ENCODE results near the gene BMP5. TPM values are rescaled to one million over a fixed set of nuclear protein-coding genes. Genes with fewer than 3 reads are reported as not detected.

The BMP5 gene
- total RNA-seq, 2 experiments from 2014 or later = not detected

GRCh38 chr6:55759536-55759935, 115.9 kb downstream of the BMP5 start:
- no peaks in the 10 kb centered on the region for H3K4me1 ChIP-seq (ENCODE audit: insufficient read depth, low read length)
- no peaks in the 10 kb centered on the region for H3K9me3 Mint-ChIP-seq
- H3K36me3 ChIP-seq (ENCODE audit: insufficient read depth, low read length) = no peaks in the 10 kb centered on the region
- H3K4me1 Mint-ChIP-seq (ENCODE audit: low read depth) = no peaks in the 10 kb centered on the region
- intact Hi-C loops (cut with DNase I, micrococcal nuclease) = no loop called here
- ATAC-seq (ENCODE audit: poor library complexity) (no peak), DNase-seq (no peak)
- peaks cover 0 to 4% of the 10 kb centered on the region in 2 experiments for H3K9me3 ChIP-seq (ENCODE audit: control insufficient read depth in 1 of 2, insufficient read depth in 1 of 2, low read length in 2 of 2)
- TF ChIP-seq CTCF (IDR thresholded peaks at IDR 0.05) = no peak
- H3K27me3 Mint-ChIP-seq = no peaks in the 10 kb centered on the region
- no peak overlapping the region for H3K27ac Mint-ChIP-seq
- H3K4me3 Mint-ChIP-seq = no peak overlapping the region
- no peaks in the 10 kb centered on the region for H3K27me3 ChIP-seq (ENCODE audit: control insufficient read depth in 1 of 2, insufficient read depth in 2 of 2, low read length in 2 of 2)
- no peak overlapping the region for H3K27ac ChIP-seq (ENCODE audit: low read depth in 1 of 2, low read length in 2 of 2)
- ChIA-PET POLR2A (no interaction called here), CTCF (no interaction called here)
- no peak overlapping the region for H3K4me3 ChIP-seq (ENCODE audit: low read length)
- no peaks in the 10 kb centered on the region for H3K36me3 Mint-ChIP-seq (ENCODE audit: low read depth)

GRCh38 chr6:55758156-55758937, 117.0 kb downstream of the BMP5 start:
- TF ChIP-seq CTCF (IDR thresholded peaks at IDR 0.05) = no peak
- Histone ChIP-seq H3K27me3 (ENCODE audit: control insufficient read depth in 1 of 2, insufficient read depth in 2 of 2, low read length in 2 of 2) (no peaks in the 10 kb centered on the region), H3K9me3 (ENCODE audit: control insufficient read depth in 1 of 2, insufficient read depth in 1 of 2, low read length in 2 of 2) (no peaks in the 10 kb centered on the region), H3K36me3 (ENCODE audit: insufficient read depth, low read length) (no peaks in the 10 kb centered on the region), H3K4me3 (ENCODE audit: low read length) (no peak overlapping the region), H3K4me1 (ENCODE audit: insufficient read depth, low read length) (no peaks in the 10 kb centered on the region), H3K27ac (ENCODE audit: low read depth in 1 of 2, low read length in 2 of 2) (no peak overlapping the region)
- Mint-ChIP-seq H3K4me3 (no peak overlapping the region), H3K4me1 (ENCODE audit: low read depth) (no peaks in the 10 kb centered on the region), H3K9me3 (no peaks in the 10 kb centered on the region), H3K27ac (no peak overlapping the region), H3K27me3 (no peaks in the 10 kb centered on the region), H3K36me3 (ENCODE audit: low read depth) (no peaks in the 10 kb centered on the region)
- ATAC-seq (ENCODE audit: poor library complexity) (no peak), DNase-seq (no peak)
- intact Hi-C loops (cut with DNase I, micrococcal nuclease) = no loop called here
- ChIA-PET CTCF (no interaction called here), POLR2A (no interaction called here)

GRCh38 chr6:55756531-55757031, 118.8 kb downstream of the BMP5 start:
- Histone ChIP-seq H3K27me3 (ENCODE audit: control insufficient read depth in 1 of 2, insufficient read depth in 2 of 2, low read length in 2 of 2) (no peaks in the 10 kb centered on the region), H3K9me3 (ENCODE audit: control insufficient read depth in 1 of 2, insufficient read depth in 1 of 2, low read length in 2 of 2) (no peaks in the 10 kb centered on the region), H3K4me3 (ENCODE audit: low read length) (no peak overlapping the region), H3K27ac (ENCODE audit: low read depth in 1 of 2, low read length in 2 of 2) (no peak overlapping the region), H3K36me3 (ENCODE audit: insufficient read depth, low read length) (no peaks in the 10 kb centered on the region), H3K4me1 (ENCODE audit: insufficient read depth, low read length) (no peaks in the 10 kb centered on the region)
- ChIA-PET POLR2A (no interaction called here), CTCF (no interaction called here)
- intact Hi-C loops (cut with DNase I, micrococcal nuclease) = no loop called here
- DNase-seq (no peak), ATAC-seq (ENCODE audit: poor library complexity) (no peak)
- no peak for TF ChIP-seq CTCF (IDR thresholded peaks at IDR 0.05)
- H3K4me1 Mint-ChIP-seq (ENCODE audit: low read depth) = no peaks in the 10 kb centered on the region
- H3K27ac Mint-ChIP-seq = no peak overlapping the region
- H3K4me3 Mint-ChIP-seq = no peak overlapping the region
- H3K27me3 Mint-ChIP-seq = no peaks in the 10 kb centered on the region
- H3K36me3 Mint-ChIP-seq (ENCODE audit: low read depth) = no peaks in the 10 kb centered on the region
- H3K9me3 Mint-ChIP-seq = peaks cover 3% of the 10 kb centered on the region

Measured in CD4-positive, alpha-beta T cell (primary cell).